Measurements from ENCODE around the gene ZNF726.
"Not testable (repeated sequence)": the region's sequence is repeated elsewhere in the genome, so short reads cannot be mapped to it uniquely, and the experiment has no call there.

The ZNF726 gene

DNA sequence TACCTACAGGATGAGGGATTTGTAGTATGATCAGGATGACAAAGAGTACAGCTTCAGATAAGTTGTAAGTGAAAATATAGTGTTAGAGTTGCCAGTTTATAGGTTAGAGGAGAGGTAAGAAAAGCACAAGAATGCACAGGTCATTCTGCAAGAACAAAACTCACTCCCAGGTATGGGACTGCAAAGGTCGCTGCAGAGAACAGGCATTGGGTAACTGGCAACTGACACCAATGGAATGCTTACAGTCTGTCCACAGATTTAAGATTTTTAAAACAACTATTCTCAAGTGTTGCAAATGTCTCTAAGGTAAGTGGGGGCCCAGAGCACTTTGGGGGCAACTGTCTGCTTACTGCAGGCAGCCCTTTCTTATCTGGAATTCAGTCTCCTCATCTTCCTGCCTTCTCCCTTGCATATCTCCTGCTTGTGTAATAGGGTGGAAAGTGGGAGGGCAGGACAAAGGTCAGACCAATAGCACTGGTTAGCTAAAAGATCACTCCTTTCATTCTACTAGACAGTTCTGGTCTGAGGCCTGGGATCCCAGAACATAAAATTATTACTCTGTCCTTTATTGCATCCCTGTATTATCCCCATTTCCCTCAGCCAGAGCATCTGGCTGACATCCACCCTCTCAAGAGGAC is 42.3 kb upstream of the ZNF726 start:
- Histone ChIP-seq H3K79me2 (ENCODE audit: control insufficient read depth, low read length) (no peaks in the 10 kb centered on the region), H3K9me3 (ENCODE audit: control insufficient read depth, insufficient read depth, low read length) (peaks cover 4% of the 10 kb centered on the region; the same call in 1 of the 2 replicates), H3K36me3 (ENCODE audit: control insufficient read depth, low read length) (no peaks in the 10 kb centered on the region), H3K4me2 (ENCODE audit: low read length) (no peak overlapping the region), H3K27ac (ENCODE audit: low read depth, low read length) (no peak overlapping the region), H3K4me3 (ENCODE audit: low read length) (no peak overlapping the region), H4K20me1 (ENCODE audit: control insufficient read depth, insufficient read depth, low read depth, low read length) (no peaks in the 10 kb centered on the region), H3F3A (ENCODE audit: control insufficient read depth, insufficient read depth) (no peaks in the 10 kb centered on the region), H3K4me1 (ENCODE audit: control insufficient read depth, low read length) (no peaks in the 10 kb centered on the region), H3K27me3 (ENCODE audit: control insufficient read depth, low read length) (no peaks in the 10 kb centered on the region), H3K9me2 (replicated peaks; ENCODE audit: control insufficient read depth, low read length) (no peaks in the 10 kb centered on the region)
- TF ChIP-seq EZH2phosphoT487 (IDR thresholded peaks at IDR 0.05; ENCODE audit: borderline replicate concordance, low read length) (no peak), CTCF (IDR thresholded peaks at IDR 0.05; ENCODE audit: low read depth, low read length, poor library complexity, severe bottlenecking) (no peak)

GRCh38 chr19:23876261-23876660 is 38.4 kb upstream of the ZNF726 start:
- Histone ChIP-seq H3K36me3 (ENCODE audit: control insufficient read depth, low read length) (no peaks in the 10 kb centered on the region), H3K27me3 (ENCODE audit: control insufficient read depth, low read length) (no peaks in the 10 kb centered on the region), H3K27ac (ENCODE audit: low read depth, low read length) (no peak overlapping the region), H3K79me2 (ENCODE audit: control insufficient read depth, low read length) (no peaks in the 10 kb centered on the region), H3F3A (ENCODE audit: control insufficient read depth, insufficient read depth) (no peaks in the 10 kb centered on the region), H3K4me1 (ENCODE audit: control insufficient read depth, low read length) (no peaks in the 10 kb centered on the region), H3K9me2 (replicated peaks; ENCODE audit: control insufficient read depth, low read length) (no peaks in the 10 kb centered on the region), H3K4me2 (ENCODE audit: low read length) (no peak overlapping the region), H3K9me3 (ENCODE audit: control insufficient read depth, insufficient read depth, low read length) (peaks cover 7% of the 10 kb centered on the region), H3K4me3 (ENCODE audit: low read length) (no peak overlapping the region), H4K20me1 (ENCODE audit: control insufficient read depth, insufficient read depth, low read depth, low read length) (no peaks in the 10 kb centered on the region)
- TF ChIP-seq CTCF (IDR thresholded peaks at IDR 0.05; ENCODE audit: low read depth, low read length, poor library complexity, severe bottlenecking) (no peak), EZH2phosphoT487 (IDR thresholded peaks at IDR 0.05; ENCODE audit: borderline replicate concordance, low read length) (no peak)

GRCh38 chr19:23876756-23877155 is 37.9 kb upstream of the ZNF726 start:
- H3K27ac ChIP-seq (ENCODE audit: low read depth, low read length); H4K20me1 ChIP-seq (ENCODE audit: control insufficient read depth, insufficient read depth, low read depth, low read length); H3K4me1 ChIP-seq (ENCODE audit: control insufficient read depth, low read length); H3K27me3 ChIP-seq (ENCODE audit: control insufficient read depth, low read length); H3K4me3 ChIP-seq (ENCODE audit: low read length); H3K9me3 ChIP-seq (ENCODE audit: control insufficient read depth, insufficient read depth, low read length); H3K4me2 ChIP-seq (ENCODE audit: low read length); H3F3A ChIP-seq (ENCODE audit: control insufficient read depth, insufficient read depth); H3K79me2 ChIP-seq (ENCODE audit: control insufficient read depth, low read length); H3K9me2 ChIP-seq (replicated peaks; ENCODE audit: control insufficient read depth, low read length); H3K36me3 ChIP-seq (ENCODE audit: control insufficient read depth, low read length): not testable (repeated sequence)

- H3K9me3 ChIP-seq (ENCODE audit: control insufficient read depth, insufficient read depth, low read length): peaks cover 2% of the 10 kb centered on the region
- H3K9me2 ChIP-seq (replicated peaks; ENCODE audit: control insufficient read depth, low read length): no peaks in the 10 kb centered on the region
- H3K79me2 ChIP-seq (ENCODE audit: control insufficient read depth, low read length): no peaks in the 10 kb centered on the region
- H4K20me1 ChIP-seq (ENCODE audit: control insufficient read depth, insufficient read depth, low read depth, low read length): no peaks in the 10 kb centered on the region
- no peak overlapping the region for H3K4me3 ChIP-seq (ENCODE audit: low read length)
- H3K27me3 ChIP-seq (ENCODE audit: control insufficient read depth, low read length): no peaks in the 10 kb centered on the region
- H3K4me2 ChIP-seq (ENCODE audit: low read length): no peak overlapping the region
- H3K36me3 ChIP-seq (ENCODE audit: control insufficient read depth, low read length): no peaks in the 10 kb centered on the region
- H3K27ac ChIP-seq (ENCODE audit: low read depth, low read length): no peak overlapping the region
- no peaks in the 10 kb centered on the region for H3F3A ChIP-seq (ENCODE audit: control insufficient read depth, insufficient read depth)
- no peaks in the 10 kb centered on the region for H3K4me1 ChIP-seq (ENCODE audit: control insufficient read depth, low read length)
- TF ChIP-seq EZH2phosphoT487 (IDR thresholded peaks at IDR 0.05; ENCODE audit: borderline replicate concordance, low read length) (no peak), CTCF (IDR thresholded peaks at IDR 0.05; ENCODE audit: low read depth, low read length, poor library complexity, severe bottlenecking) (no peak)
Observed at GRCh38 chr19:23882493-23882892, 32.2 kb upstream of the ZNF726 start.

All from DOHH2 (cell line).